ENCODE measurements around the gene CMKLR1. TPM values are rescaled to one million over a fixed set of nuclear protein-coding genes. Genes with fewer than 3 reads are reported as not detected.
A peak's percentile ranks its signal among the peaks of the same experiment; 100 is the strongest.

The CMKLR1 gene
- total RNA-seq, 2 donors from 2014 or later = not detected

DNA sequence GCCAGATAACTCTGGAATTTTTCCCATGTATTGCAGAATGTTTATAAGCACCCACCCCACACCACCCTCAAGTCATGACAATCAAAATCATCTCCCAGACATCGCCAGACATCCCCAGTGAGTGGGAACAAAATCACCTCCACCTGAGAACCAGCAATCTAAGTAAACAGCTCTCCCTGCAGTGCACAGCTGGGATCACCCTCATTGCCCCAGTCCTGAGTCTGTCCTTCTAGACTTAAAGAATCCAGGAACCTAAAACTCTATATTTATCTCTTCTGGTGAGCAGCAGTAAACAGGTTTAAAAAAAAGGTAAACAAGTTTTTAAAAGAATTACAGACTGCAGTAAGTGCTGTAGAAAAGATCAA lies 43.3 kb upstream of the CMKLR1 start:
- Histone ChIP-seq H3K4me1 (ENCODE audit: control insufficient read depth, insufficient read depth, low read length) (peaks cover 4% of the 10 kb centered on the region), H3K27ac (ENCODE audit: low read depth, low read length) (no peak overlapping the region), H3K36me3 (ENCODE audit: control insufficient read depth, insufficient read depth, low read length) (no peaks in the 10 kb centered on the region), H3K27me3 (ENCODE audit: control insufficient read depth, insufficient read depth, low read length, poor library complexity, severe bottlenecking) (no peaks in the 10 kb centered on the region), H3K4me3 (ENCODE audit: low read length) (no peak overlapping the region), H3K9ac (ENCODE audit: extremely low read depth, low read length, poor library complexity, severe bottlenecking) (no peak overlapping the region), H3K9me3 (ENCODE audit: control insufficient read depth, low read length) (peaks cover 36% of the 10 kb centered on the region)
- 85% methylated on average over 1 of the region's 1 CpG; no CpG with 5 or more reads in 1 of the 2 experiments for WGBS, 2 experiments (ENCODE audit: insufficient coverage in 1 of 2, insufficient read length in 1 of 2)
- Mint-ChIP-seq H3K4me3 (no peak overlapping the region), H3K9me3 (peaks cover 16% of the 10 kb centered on the region), H3K4me1 (peaks cover 14% of the 10 kb centered on the region), H3K36me3 (ENCODE audit: low read depth) (peaks cover 4% of the 10 kb centered on the region), H3K27me3 (ENCODE audit: insufficient read depth) (no peaks in the 10 kb centered on the region), H3K27ac (no peak overlapping the region)
- DNase-seq = peak; percentile 67
- TF ChIP-seq, protein P1, sequence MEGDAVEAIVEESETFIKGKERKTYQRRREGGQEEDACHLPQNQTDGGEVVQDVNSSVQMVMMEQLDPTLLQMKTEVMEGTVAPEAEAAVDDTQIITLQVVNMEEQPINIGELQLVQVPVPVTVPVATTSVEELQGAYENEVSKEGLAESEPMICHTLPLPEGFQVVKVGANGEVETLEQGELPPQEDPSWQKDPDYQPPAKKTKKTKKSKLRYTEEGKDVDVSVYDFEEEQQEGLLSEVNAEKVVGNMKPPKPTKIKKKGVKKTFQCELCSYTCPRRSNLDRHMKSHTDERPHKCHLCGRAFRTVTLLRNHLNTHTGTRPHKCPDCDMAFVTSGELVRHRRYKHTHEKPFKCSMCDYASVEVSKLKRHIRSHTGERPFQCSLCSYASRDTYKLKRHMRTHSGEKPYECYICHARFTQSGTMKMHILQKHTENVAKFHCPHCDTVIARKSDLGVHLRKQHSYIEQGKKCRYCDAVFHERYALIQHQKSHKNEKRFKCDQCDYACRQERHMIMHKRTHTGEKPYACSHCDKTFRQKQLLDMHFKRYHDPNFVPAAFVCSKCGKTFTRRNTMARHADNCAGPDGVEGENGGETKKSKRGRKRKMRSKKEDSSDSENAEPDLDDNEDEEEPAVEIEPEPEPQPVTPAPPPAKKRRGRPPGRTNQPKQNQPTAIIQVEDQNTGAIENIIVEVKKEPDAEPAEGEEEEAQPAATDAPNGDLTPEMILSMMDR (conservative IDR thresholded peaks at IDR 0.05) = peak; percentile 25

DNA sequence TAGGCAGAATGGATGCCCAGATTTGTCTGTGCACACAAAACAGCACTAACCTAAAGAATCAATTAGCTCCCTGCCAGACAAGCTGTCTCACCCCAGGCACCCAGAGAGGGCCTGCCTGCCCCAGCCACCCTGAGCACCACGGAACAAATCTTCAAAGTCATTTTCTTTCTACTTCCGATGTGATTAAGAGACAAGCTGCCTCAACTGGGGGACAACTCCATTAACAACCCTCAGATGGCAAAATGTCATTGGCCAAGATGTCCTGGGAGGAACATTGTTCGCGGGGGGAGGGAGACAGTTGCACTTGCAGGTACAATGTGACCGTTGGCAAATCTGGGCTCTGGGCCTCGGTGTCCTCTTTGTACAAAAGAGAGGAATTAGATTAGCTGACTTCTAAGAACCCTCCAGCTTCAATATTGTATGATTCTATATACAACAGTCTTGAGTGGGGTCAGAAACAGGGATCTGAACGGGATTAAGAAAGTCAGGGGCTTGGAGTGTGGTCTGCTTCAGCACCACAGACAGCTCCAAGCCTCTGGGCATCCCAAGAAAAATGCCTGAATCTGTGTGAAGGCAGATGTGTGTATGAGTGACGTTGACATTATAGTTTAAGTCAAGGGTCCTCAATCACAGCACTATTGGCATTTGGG lies 42.8 kb upstream of the CMKLR1 start:
- no peak overlapping the region for H3K27ac ChIP-seq (ENCODE audit: low read depth, low read length)
- Mint-ChIP-seq H3K9me3 (peaks cover 21% of the 10 kb centered on the region), H3K4me1 (peaks cover 14% of the 10 kb centered on the region), H3K36me3 (ENCODE audit: low read depth) (peaks cover 7% of the 10 kb centered on the region), H3K27me3 (ENCODE audit: insufficient read depth) (no peaks in the 10 kb centered on the region), H3K27ac (no peak overlapping the region), H3K4me3 (no peak overlapping the region)
- H3K27me3 ChIP-seq (ENCODE audit: control insufficient read depth, insufficient read depth, low read length, poor library complexity, severe bottlenecking) = no peaks in the 10 kb centered on the region
- peaks cover 4% of the 10 kb centered on the region for H3K4me1 ChIP-seq (ENCODE audit: control insufficient read depth, insufficient read depth, low read length)
- TF ChIP-seq, protein P1 (conservative IDR thresholded peaks at IDR 0.05) = no peak
- H3K9ac ChIP-seq (ENCODE audit: extremely low read depth, low read length, poor library complexity, severe bottlenecking) = no peak overlapping the region
- no peak overlapping the region for H3K4me3 ChIP-seq (ENCODE audit: low read length)
- peaks cover 41% of the 10 kb centered on the region for H3K9me3 ChIP-seq (ENCODE audit: control insufficient read depth, low read length)
- no peaks in the 10 kb centered on the region for H3K36me3 ChIP-seq (ENCODE audit: control insufficient read depth, insufficient read depth, low read length)
- WGBS, 2 experiments (ENCODE audit: insufficient coverage in 1 of 2, insufficient read length in 1 of 2) = 63 to 65% methylated on average over 5 to 8 of the region's 8 CpGs
- DNase-seq = peak; percentile 92

DNA sequence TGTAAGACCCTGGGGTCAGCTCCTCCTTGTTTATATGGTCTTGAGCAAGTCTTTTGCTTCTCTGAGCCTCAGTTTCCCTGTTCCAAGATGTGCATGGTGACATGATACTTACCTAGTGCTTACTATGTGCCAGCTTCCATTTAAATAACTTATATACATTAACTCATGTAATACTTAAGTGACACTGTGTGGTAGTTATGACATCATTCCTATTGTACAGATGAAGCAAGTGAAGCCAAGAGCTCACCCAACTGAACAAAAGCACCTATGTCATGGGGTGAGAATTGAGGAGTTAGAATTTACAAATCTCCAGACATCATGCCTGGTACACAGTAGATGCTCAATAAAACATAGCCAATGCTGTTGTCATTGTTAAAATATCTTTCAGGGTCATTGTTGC lies 41.3 kb upstream of the CMKLR1 start:
- Histone ChIP-seq H3K27ac (ENCODE audit: low read depth, low read length) (no peak overlapping the region), H3K9me3 (ENCODE audit: control insufficient read depth, low read length) (peaks cover 50% of the 10 kb centered on the region), H3K36me3 (ENCODE audit: control insufficient read depth, insufficient read depth, low read length) (no peaks in the 10 kb centered on the region), H3K9ac (ENCODE audit: extremely low read depth, low read length, poor library complexity, severe bottlenecking) (no peak overlapping the region), H3K4me1 (ENCODE audit: control insufficient read depth, insufficient read depth, low read length) (peaks cover 4% of the 10 kb centered on the region), H3K4me3 (ENCODE audit: low read length) (no peak overlapping the region), H3K27me3 (ENCODE audit: control insufficient read depth, insufficient read depth, low read length, poor library complexity, severe bottlenecking) (no peaks in the 10 kb centered on the region)
- Mint-ChIP-seq H3K4me1 (peaks cover 12% of the 10 kb centered on the region), H3K27me3 (ENCODE audit: insufficient read depth) (no peaks in the 10 kb centered on the region), H3K4me3 (no peak overlapping the region), H3K27ac (no peak overlapping the region), H3K36me3 (ENCODE audit: low read depth) (peaks cover 7% of the 10 kb centered on the region), H3K9me3 (peaks cover 35% of the 10 kb centered on the region)
- TF ChIP-seq, protein P1 (conservative IDR thresholded peaks at IDR 0.05) = no peak
- no peak for DNase-seq
